Ishikawa (cell line): ENCODE measurements around the gene NPTXR.

Experiments
- CEBPB ChIP-seq: IDR thresholded peaks from 2 replicates; pipeline ENCODE4 v1.6.1; 2012
- CREB1 ChIP-seq: IDR thresholded peaks from 2 replicates; pipeline ENCODE4 v1.6.1; 2012; ENCODE audit warnings: low read depth
- EGR1 ChIP-seq: IDR thresholded peaks from 2 replicates; pipeline ENCODE4 v1.6.1; 2012
- EP300 ChIP-seq: IDR thresholded peaks from 2 replicates; pipeline ENCODE4 v1.6.1; 2012; ENCODE audit warnings: borderline replicate concordance
- FOXM1 ChIP-seq: IDR thresholded peaks from 2 replicates; pipeline ENCODE4 v1.6.1; 2012; ENCODE audit warnings: low read depth, borderline replicate concordance
- MAX ChIP-seq: IDR thresholded peaks from 2 replicates; pipeline ENCODE4 v1.6.1; 2012
- NFIC ChIP-seq: IDR thresholded peaks from 2 replicates; pipeline ENCODE4 v1.6.1; 2012
- RAD21 ChIP-seq: IDR thresholded peaks from 2 replicates; pipeline ENCODE4 v1.6.1; 2012; ENCODE audit warnings: low read depth
- REST ChIP-seq: IDR thresholded peaks from 2 replicates; pipeline ENCODE4 v1.6.1; 2012; ENCODE audit warnings: low read depth, mild to moderate bottlenecking
- TAF1 ChIP-seq: IDR thresholded peaks from 2 replicates; pipeline ENCODE4 v1.6.1; 2012; ENCODE audit warnings: low read depth, mild to moderate bottlenecking
- TCF12 ChIP-seq: IDR thresholded peaks from 2 replicates; pipeline ENCODE4 v1.6.1; 2012; ENCODE audit warnings: low read depth
- TEAD4 ChIP-seq: IDR thresholded peaks from 2 replicates; pipeline ENCODE4 v1.6.1; 2012
- USF1 ChIP-seq: IDR thresholded peaks from 2 replicates; pipeline ENCODE4 v1.6.1; 2012
- YY1 ChIP-seq: IDR thresholded peaks from 2 replicates; pipeline ENCODE4 v1.6.1; 2012; ENCODE audit warnings: low read depth
- ZBTB7A ChIP-seq: IDR thresholded peaks from 2 replicates; pipeline ENCODE4 v1.6.1; 2012; ENCODE audit warnings: low read depth

Gene NPTXR

DNA sequence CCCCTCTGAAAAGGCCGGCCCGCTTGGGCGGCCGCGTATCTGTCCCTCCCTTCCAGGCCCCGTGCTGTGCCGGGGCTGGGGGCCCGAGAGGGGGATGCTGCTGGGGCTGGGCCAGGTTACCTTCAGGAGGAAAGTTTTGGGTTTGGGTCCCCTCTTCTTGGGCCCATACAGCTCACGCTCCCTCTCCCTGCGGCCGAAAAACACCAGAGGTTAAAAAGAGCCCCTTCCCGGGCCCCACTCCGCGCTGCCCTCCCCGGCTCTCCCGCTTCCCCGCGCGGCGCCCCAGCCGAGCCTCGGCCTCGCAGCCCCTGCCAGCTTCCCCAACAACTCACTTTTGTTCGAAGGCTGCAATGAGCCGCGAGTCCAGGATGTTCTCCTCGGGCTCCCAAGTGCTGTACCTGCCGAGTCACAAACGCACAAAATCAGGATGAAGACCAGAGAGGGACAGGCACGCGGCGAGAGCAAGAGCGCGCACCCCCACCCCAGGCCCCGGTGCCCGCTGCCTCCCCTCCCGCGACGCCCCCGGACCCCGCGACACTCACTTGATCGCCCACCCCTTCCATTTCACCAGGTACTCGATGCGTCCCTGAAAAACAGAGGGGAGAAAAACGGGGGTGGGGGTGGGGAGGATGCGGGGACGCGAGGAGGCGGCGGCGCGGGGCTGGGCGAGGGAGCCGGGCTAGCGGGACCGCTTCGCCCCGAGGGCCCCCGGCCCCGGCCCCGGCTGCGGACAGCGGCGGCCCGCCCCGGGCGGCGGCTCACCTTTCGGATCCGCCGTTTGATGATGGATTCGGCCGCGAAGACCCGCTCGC lies 27.7 kb upstream of the NPTXR start:
- TF ChIP-seq CEBPB (no peak), FOXM1 (no peak), TEAD4 (no peak), NFIC (no peak), YY1 (no peak; the same call in 1 of the 2 replicates), REST (no peak), MAX (no peak), TCF12 (no peak)

DNA sequence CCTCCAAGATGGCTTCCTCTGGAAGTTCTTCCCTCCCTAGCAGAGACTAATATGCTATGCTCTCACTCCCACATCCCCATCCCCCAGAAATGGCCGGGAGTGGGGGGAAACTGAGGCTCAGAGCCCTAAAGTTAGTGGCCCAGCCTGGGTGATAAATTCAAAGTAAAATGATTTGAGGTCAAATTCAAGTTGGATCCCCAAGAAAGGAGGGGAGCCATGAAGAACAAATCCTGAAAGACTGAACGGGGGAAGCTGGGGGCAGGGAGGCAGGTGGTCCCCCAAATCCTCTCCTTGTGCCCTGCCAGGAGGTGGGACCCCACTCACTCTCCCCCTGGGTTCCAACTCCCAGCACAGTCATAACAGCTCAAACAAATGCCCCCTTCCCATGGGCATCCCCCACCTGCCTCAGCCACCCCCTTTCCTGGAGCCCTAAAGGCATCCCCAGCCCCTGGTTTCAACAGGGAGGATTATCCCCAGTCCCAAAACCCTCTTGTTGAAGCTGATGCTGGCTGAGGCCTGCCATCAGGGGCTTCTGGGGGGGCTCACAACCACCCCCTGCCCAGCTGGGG lies 27.0 kb upstream of the NPTXR start:
- no peak for TF ChIP-seq ZBTB7A
- TF ChIP-seq RAD21: no peak
- no peak for TF ChIP-seq FOXM1
- no peak for TF ChIP-seq TAF1
- TF ChIP-seq YY1: no peak
- TF ChIP-seq REST: no peak
- TF ChIP-seq CEBPB: no peak
- no peak for TF ChIP-seq CREB1

GRCh38 chr22:38870312-38870741 lies 26.5 kb upstream of the NPTXR start:
- TF ChIP-seq USF1 (no peak), ZBTB7A (0 out of 2 replicates have a peak, but pooled peaks have one; percentile 42), CREB1 (no peak), TCF12 (no peak), EGR1 (no peak), RAD21 (peak; percentile 96), TAF1 (no peak)

DNA sequence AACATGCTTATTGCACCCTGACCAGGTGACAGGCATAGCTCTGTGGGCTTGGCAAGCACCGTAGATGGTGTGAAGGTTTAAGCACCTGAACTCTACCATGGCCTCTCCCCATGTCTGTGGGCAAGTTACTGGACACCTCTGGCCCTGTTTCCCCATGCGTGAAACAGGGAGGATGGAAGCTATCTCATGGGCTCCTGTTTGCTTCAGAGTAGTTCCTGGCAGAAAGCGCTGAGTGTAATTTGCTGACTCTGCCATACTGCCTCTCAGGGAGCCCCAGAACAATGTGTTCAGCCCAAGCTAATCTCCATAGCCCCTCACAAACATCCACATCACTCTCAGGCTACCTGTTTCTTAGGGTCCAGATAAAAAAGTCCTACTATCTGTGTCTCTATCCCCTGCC lies 25.8 kb upstream of the NPTXR start:
- no peak for TF ChIP-seq TAF1
- no peak for TF ChIP-seq EP300
- TF ChIP-seq YY1: no peak
- no peak for TF ChIP-seq ZBTB7A
- no peak for TF ChIP-seq TCF12
- no peak for TF ChIP-seq CEBPB
- no peak for TF ChIP-seq CREB1
- TF ChIP-seq TEAD4: no peak
- no peak for TF ChIP-seq FOXM1
- no peak for TF ChIP-seq RAD21
- no peak for TF ChIP-seq MAX
- no peak for TF ChIP-seq REST
- no peak for TF ChIP-seq NFIC
- no peak for TF ChIP-seq USF1
